Mucosa of rectum (tissue), 2 donors: Measurements from ENCODE around the gene CYB5B.
A peak's percentile ranks its signal among the peaks of the same experiment; 100 is the strongest.

Source experiments
- H3K27ac ChIP-seq, 2 donors: one replicate each; pipeline ENCODE4 v1.7.0; 2013; ENCODE audit warnings: inconsistent platforms in 2 of 2, low read depth in 2 of 2, low read length in 2 of 2
- H3K27me3 ChIP-seq, 2 donors: one replicate each; pipeline ENCODE4 v1.7.0; 2013; ENCODE audit warnings: low read length in 2 of 2; ENCODE audit not compliant: control insufficient read depth in 2 of 2, insufficient read depth in 2 of 2
- H3K36me3 ChIP-seq, 2 donors: one replicate each; pipeline ENCODE4 v1.7.0; 2013; ENCODE audit warnings: low read length in 2 of 2; ENCODE audit not compliant: control insufficient read depth in 2 of 2, insufficient read depth in 2 of 2
- H3K4me1 ChIP-seq, 2 donors: one replicate each; pipeline ENCODE4 v1.7.0; 2013; ENCODE audit warnings: low read length in 2 of 2, mild to moderate bottlenecking in 1 of 2; ENCODE audit not compliant: control insufficient read depth in 2 of 2, insufficient read depth in 2 of 2
- H3K4me3 ChIP-seq, 2 donors: one replicate each; pipeline ENCODE4 v1.7.0; 2013; ENCODE audit warnings: low read length in 2 of 2
- H3K9ac ChIP-seq, 2 donors: one replicate each; pipeline ENCODE4 v1.7.0; 2013; ENCODE audit warnings: low read length in 2 of 2, low read depth in 1 of 2, mild to moderate bottlenecking in 1 of 2
- H3K9me3 ChIP-seq, 2 donors: one replicate each; pipeline ENCODE4 v1.7.0; 2013; ENCODE audit warnings: low read length in 2 of 2; ENCODE audit not compliant: control insufficient read depth in 2 of 2
- donor health status: healthy.
- donor health status: Normal muscosa, but diverticular disease.

CYB5B gene

GRCh38 chr16:69395859-69396186 is 28.6 kb upstream of the CYB5B start:
- peaks cover 16 to 27% of the 10 kb centered on the region in 2 donors for H3K4me1 ChIP-seq
- H3K9ac ChIP-seq = no peak overlapping the region
- H3K27me3 ChIP-seq = no peaks in the 10 kb centered on the region
- peak overlapping the region; percentile 53 to 70 for H3K27ac ChIP-seq
- H3K36me3 ChIP-seq = no peaks in the 10 kb centered on the region
- H3K4me3 ChIP-seq = no peak overlapping the region
- no peaks in the 10 kb centered on the region for H3K9me3 ChIP-seq

GRCh38 chr16:69396187-69397061 is 28.0 kb upstream of the CYB5B start:
- no peaks in the 10 kb centered on the region for H3K36me3 ChIP-seq
- peaks cover 18 to 30% of the 10 kb centered on the region in 2 donors for H3K4me1 ChIP-seq
- H3K27ac ChIP-seq = peak overlapping the region; percentile 70
- H3K9ac ChIP-seq = peak overlapping the region in 1 of 2 donors; percentile 5
- H3K9me3 ChIP-seq = no peaks in the 10 kb centered on the region
- peak overlapping the region; percentile 33 to 42 for H3K4me3 ChIP-seq
- no peaks in the 10 kb centered on the region for H3K27me3 ChIP-seq

- H3K27ac ChIP-seq = peak overlapping the region; percentile 70
- no peak overlapping the region for H3K9ac ChIP-seq
- peak overlapping the region in 1 of 2 donors; percentile 2 for H3K4me3 ChIP-seq
- no peaks in the 10 kb centered on the region for H3K9me3 ChIP-seq
- H3K36me3 ChIP-seq = no peaks in the 10 kb centered on the region
- peaks cover 23 to 43% of the 10 kb centered on the region in 2 donors for H3K4me1 ChIP-seq
- H3K27me3 ChIP-seq = no peaks in the 10 kb centered on the region
Observed at GRCh38 chr16:69397821-69398521, 26.4 kb upstream of the CYB5B start.

GRCh38 chr16:69399361-69399760 is 25.1 kb upstream of the CYB5B start:
- Histone ChIP-seq H3K27ac (peak overlapping the region in 1 of 2 donors; percentile 9), H3K9me3 (no peaks in the 10 kb centered on the region), H3K36me3 (no peaks in the 10 kb centered on the region), H3K4me1 (peaks cover 31 to 49% of the 10 kb centered on the region in 2 donors), H3K9ac (no peak overlapping the region), H3K27me3 (no peaks in the 10 kb centered on the region), H3K4me3 (peak overlapping the region in 1 of 2 donors; percentile 20)

- H3K27ac ChIP-seq = peak overlapping the region; percentile 21 to 58
- no peak overlapping the region for H3K9ac ChIP-seq
- H3K4me3 ChIP-seq = peak overlapping the region in 1 of 2 donors; percentile 11
- H3K36me3 ChIP-seq = no peaks in the 10 kb centered on the region
- H3K27me3 ChIP-seq = no peaks in the 10 kb centered on the region
- peaks cover 34 to 55% of the 10 kb centered on the region in 2 donors for H3K4me1 ChIP-seq
- H3K9me3 ChIP-seq = no peaks in the 10 kb centered on the region
Observed at GRCh38 chr16:69402439-69402838, 22.0 kb upstream of the CYB5B start.

GRCh38 chr16:69404275-69404805 is 20.1 kb upstream of the CYB5B start:
- Histone ChIP-seq H3K36me3 (no peaks in the 10 kb centered on the region), H3K9ac (peak overlapping the region; percentile 26 to 39), H3K27me3 (no peaks in the 10 kb centered on the region), H3K9me3 (no peaks in the 10 kb centered on the region), H3K4me1 (peaks cover 22 to 49% of the 10 kb centered on the region in 2 donors), H3K27ac (peak overlapping the region; percentile 63 to 65), H3K4me3 (peak overlapping the region in 1 of 2 donors; percentile 53)

- no peaks in the 10 kb centered on the region for H3K27me3 ChIP-seq
- peak overlapping the region in 1 of 2 donors; percentile 34 for H3K9ac ChIP-seq
- no peak overlapping the region for H3K4me3 ChIP-seq
- no peaks in the 10 kb centered on the region for H3K9me3 ChIP-seq
- no peaks in the 10 kb centered on the region for H3K36me3 ChIP-seq
- H3K27ac ChIP-seq = peak overlapping the region; percentile 63 to 65
- peaks cover 22 to 49% of the 10 kb centered on the region in 2 donors for H3K4me1 ChIP-seq
Observed at GRCh38 chr16:69405326-69405725, 19.1 kb upstream of the CYB5B start.

GRCh38 chr16:69405757-69406156 is 18.7 kb upstream of the CYB5B start:
- peak overlapping the region; percentile 63 to 65 for H3K27ac ChIP-seq
- H3K36me3 ChIP-seq = no peaks in the 10 kb centered on the region
- H3K9me3 ChIP-seq = no peaks in the 10 kb centered on the region
- no peak overlapping the region for H3K4me3 ChIP-seq
- peaks cover 22 to 47% of the 10 kb centered on the region in 2 donors for H3K4me1 ChIP-seq
- no peaks in the 10 kb centered on the region for H3K27me3 ChIP-seq
- peak overlapping the region in 1 of 2 donors; percentile 34 for H3K9ac ChIP-seq

- H3K36me3 ChIP-seq = no peaks in the 10 kb centered on the region
Observed at GRCh38 chr16:69406780-69407331, 17.6 kb upstream of the CYB5B start.

More at GRCh38 chr16:69406780-69407331, 17.6 kb upstream of the CYB5B start:
- H3K27ac ChIP-seq = no peak overlapping the region
- no peaks in the 10 kb centered on the region for H3K27me3 ChIP-seq
- H3K4me3 ChIP-seq = no peak overlapping the region
- H3K4me1 ChIP-seq = peaks cover 20 to 41% of the 10 kb centered on the region in 2 donors
- no peaks in the 10 kb centered on the region for H3K9me3 ChIP-seq
- no peak overlapping the region for H3K9ac ChIP-seq
